ENCODE measurements around the gene PLCB4. TPM values are rescaled to one million over a fixed set of nuclear protein-coding genes. Genes with fewer than 3 reads are reported as not detected.

The PLCB4 gene
- total and polyA plus RNA-seq, 2 experiments from 2014 or later = 6.5 to 16.1 TPM

DNA sequence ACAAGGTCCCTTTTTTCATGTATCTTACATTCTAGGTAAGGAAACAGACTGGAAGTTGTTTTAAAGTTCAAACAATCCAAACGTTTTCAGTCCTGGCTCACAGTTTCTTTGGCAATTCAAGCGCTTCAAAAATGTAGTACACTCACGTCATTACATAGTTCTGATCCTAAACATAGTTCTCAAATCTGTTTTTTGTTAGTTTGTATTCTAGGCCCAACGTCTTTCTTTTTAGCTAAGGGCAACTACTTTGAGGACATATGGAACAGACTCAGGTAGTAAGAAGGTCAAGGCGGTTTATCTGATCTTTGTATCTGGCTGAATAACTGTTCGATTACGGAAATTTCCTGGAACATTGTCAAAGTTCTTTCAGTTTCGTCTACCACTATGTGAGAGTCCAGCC is 36.9 kb upstream of the PLCB4 start:
- no peak overlapping the region for H3K27ac Mint-ChIP-seq

More for the DNA sequence above, 36.9 kb upstream of the PLCB4 start:
- Histone ChIP-seq H3K27me3 (ENCODE audit: insufficient read depth) (no peaks in the 10 kb centered on the region), H3K4me2 (no peak overlapping the region), H3K79me2 (replicated peaks; ENCODE audit: insufficient read depth) (no peaks in the 10 kb centered on the region), H3K4me3 (no peak overlapping the region), H4K20me1 (replicated peaks; ENCODE audit: insufficient read depth) (no peaks in the 10 kb centered on the region), H3K4me1 (ENCODE audit: insufficient read depth) (no peaks in the 10 kb centered on the region), H3F3A (replicated peaks; ENCODE audit: low read depth) (no peaks in the 10 kb centered on the region), H2AFZ (no peak overlapping the region), H3K9me2 (ENCODE audit: insufficient read depth) (peaks cover 10% of the 10 kb centered on the region; the same call in 1 of the 2 replicates), H3K36me3 (ENCODE audit: insufficient read depth) (no peaks in the 10 kb centered on the region), H3K27ac (ENCODE audit: low read depth) (no peak overlapping the region)
- ATAC-seq = no peak
- Mint-ChIP-seq H3K36me3 (ENCODE audit: low read depth) (no peaks in the 10 kb centered on the region), H3K4me1 (peaks cover under 1% of the 10 kb centered on the region; the same call in 1 of the 3 replicates), H3K9me3 (no peaks in the 10 kb centered on the region), H3K27me3 (ENCODE audit: insufficient read depth, low read depth, poor library complexity) (no peaks in the 10 kb centered on the region), H3K4me3 (no peak overlapping the region)
- DNase-seq (ENCODE audit: low spot score) = no peak
- TF ChIP-seq, protein P1, sequence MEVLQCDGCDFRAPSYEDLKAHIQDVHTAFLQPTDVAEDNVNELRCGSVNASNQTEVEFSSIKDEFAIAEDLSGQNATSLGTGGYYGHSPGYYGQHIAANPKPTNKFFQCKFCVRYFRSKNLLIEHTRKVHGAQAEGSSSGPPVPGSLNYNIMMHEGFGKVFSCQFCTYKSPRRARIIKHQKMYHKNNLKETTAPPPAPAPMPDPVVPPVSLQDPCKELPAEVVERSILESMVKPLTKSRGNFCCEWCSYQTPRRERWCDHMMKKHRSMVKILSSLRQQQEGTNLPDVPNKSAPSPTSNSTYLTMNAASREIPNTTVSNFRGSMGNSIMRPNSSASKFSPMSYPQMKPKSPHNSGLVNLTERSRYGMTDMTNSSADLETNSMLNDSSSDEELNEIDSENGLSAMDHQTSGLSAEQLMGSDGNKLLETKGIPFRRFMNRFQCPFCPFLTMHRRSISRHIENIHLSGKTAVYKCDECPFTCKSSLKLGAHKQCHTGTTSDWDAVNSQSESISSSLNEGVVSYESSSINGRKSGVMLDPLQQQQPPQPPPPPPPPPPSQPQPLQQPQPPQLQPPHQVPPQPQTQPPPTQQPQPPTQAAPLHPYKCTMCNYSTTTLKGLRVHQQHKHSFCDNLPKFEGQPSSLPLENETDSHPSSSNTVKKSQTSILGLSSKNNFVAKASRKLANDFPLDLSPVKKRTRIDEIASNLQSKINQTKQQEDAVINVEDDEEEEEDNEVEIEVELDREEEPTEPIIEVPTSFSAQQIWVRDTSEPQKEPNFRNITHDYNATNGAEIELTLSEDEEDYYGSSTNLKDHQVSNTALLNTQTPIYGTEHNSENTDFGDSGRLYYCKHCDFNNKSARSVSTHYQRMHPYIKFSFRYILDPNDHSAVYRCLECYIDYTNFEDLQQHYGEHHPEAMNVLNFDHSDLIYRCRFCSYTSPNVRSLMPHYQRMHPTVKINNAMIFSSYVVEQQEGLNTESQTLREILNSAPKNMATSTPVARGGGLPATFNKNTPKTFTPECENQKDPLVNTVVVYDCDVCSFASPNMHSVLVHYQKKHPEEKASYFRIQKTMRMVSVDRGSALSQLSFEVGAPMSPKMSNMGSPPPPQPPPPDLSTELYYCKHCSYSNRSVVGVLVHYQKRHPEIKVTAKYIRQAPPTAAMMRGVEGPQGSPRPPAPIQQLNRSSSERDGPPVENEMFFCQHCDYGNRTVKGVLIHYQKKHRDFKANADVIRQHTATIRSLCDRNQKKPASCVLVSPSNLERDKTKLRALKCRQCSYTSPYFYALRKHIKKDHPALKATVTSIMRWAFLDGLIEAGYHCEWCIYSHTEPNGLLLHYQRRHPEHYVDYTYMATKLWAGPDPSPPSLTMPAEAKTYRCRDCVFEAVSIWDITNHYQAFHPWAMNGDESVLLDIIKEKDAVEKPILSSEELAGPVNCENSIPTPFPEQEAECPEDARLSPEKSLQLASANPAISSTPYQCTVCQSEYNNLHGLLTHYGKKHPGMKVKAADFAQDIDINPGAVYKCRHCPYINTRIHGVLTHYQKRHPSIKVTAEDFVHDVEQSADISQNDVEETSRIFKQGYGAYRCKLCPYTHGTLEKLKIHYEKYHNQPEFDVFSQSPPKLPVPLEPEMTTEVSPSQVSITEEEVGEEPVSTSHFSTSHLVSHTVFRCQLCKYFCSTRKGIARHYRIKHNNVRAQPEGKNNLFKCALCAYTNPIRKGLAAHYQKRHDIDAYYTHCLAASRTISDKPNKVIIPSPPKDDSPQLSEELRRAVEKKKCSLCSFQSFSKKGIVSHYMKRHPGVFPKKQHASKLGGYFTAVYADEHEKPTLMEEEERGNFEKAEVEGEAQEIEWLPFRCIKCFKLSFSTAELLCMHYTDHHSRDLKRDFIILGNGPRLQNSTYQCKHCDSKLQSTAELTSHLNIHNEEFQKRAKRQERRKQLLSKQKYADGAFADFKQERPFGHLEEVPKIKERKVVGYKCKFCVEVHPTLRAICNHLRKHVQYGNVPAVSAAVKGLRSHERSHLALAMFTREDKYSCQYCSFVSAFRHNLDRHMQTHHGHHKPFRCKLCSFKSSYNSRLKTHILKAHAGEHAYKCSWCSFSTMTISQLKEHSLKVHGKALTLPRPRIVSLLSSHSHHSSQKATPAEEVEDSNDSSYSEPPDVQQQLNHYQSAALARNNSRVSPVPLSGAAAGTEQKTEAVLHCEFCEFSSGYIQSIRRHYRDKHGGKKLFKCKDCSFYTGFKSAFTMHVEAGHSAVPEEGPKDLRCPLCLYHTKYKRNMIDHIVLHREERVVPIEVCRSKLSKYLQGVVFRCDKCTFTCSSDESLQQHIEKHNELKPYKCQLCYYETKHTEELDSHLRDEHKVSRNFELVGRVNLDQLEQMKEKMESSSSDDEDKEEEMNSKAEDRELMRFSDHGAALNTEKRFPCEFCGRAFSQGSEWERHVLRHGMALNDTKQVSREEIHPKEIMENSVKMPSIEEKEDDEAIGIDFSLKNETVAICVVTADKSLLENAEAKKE (CRISPR knock-in tag; IDR thresholded peaks at IDR 0.05) = no peak
- TF ChIP-seq, protein P2, sequence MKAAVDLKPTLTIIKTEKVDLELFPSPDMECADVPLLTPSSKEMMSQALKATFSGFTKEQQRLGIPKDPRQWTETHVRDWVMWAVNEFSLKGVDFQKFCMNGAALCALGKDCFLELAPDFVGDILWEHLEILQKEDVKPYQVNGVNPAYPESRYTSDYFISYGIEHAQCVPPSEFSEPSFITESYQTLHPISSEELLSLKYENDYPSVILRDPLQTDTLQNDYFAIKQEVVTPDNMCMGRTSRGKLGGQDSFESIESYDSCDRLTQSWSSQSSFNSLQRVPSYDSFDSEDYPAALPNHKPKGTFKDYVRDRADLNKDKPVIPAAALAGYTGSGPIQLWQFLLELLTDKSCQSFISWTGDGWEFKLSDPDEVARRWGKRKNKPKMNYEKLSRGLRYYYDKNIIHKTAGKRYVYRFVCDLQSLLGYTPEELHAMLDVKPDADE (IDR thresholded peaks at IDR 0.05) = no peak
- TF ChIP-seq, protein P3, sequence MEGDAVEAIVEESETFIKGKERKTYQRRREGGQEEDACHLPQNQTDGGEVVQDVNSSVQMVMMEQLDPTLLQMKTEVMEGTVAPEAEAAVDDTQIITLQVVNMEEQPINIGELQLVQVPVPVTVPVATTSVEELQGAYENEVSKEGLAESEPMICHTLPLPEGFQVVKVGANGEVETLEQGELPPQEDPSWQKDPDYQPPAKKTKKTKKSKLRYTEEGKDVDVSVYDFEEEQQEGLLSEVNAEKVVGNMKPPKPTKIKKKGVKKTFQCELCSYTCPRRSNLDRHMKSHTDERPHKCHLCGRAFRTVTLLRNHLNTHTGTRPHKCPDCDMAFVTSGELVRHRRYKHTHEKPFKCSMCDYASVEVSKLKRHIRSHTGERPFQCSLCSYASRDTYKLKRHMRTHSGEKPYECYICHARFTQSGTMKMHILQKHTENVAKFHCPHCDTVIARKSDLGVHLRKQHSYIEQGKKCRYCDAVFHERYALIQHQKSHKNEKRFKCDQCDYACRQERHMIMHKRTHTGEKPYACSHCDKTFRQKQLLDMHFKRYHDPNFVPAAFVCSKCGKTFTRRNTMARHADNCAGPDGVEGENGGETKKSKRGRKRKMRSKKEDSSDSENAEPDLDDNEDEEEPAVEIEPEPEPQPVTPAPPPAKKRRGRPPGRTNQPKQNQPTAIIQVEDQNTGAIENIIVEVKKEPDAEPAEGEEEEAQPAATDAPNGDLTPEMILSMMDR (conservative IDR thresholded peaks at IDR 0.05; ENCODE audit: low read depth in 2 of 2) = no peak
- TF ChIP-seq EZH2phosphoT487 (IDR thresholded peaks at IDR 0.05; ENCODE audit: unreplicated experiment) = no peak
- no peak for TF ChIP-seq ZNF331 (CRISPR knock-in tag; IDR thresholded peaks at IDR 0.05; ENCODE audit: low read depth)
- no peak for TF ChIP-seq CREB1 (CRISPR knock-in tag; IDR thresholded peaks at IDR 0.05; ENCODE audit: low read depth)
- no peak for TF ChIP-seq EZH2 (IDR thresholded peaks at IDR 0.05; ENCODE audit: low read depth, unreplicated experiment)

All from GM23338 (cell line).